HEK293 (cell line): ENCODE measurements around the gene COL1A2.

ENCODE experiments used
- CTCF ChIA-PET: fragments of 350-600 bp; formaldehyde crosslinking; extraction: SDS; loops from one replicate; lab custom pipeline; 2021; ENCODE audit warnings: antibody characterized with exemption; lab: Yijun Ruan, JAX
- POLR2A ChIA-PET: fragments of 300-600 bp; formaldehyde crosslinking; extraction: SDS; loops from one replicate; lab custom pipeline; 2020; ENCODE audit warnings: antibody characterized with exemption, inconsistent platforms; lab: Yijun Ruan, JAX
- H3K27ac ChIP-seq: fragments of 200-500 bp; sonication (Bioruptor generic); 2 replicates; pipeline ENCODE4 v1.5.1; 2014; ENCODE audit warnings: low read depth, low read length, control low read depth, inconsistent platforms; ENCODE audit errors: extremely low read depth
- H3K36me3 ChIP-seq, 2 experiments: fragments of 200-500 bp in 1 of 2; sonication (Bioruptor generic) in 1 of 2; 1 replicate in 1 of 2; 2 replicates in 1 of 2; pipeline ENCODE4 v1.5.1; 2014 to 2017; ENCODE audit warnings: inconsistent platforms in 2 of 2, low read length in 2 of 2; ENCODE audit not compliant: control insufficient read depth in 2 of 2, insufficient read depth in 1 of 2
- H3K4me1 ChIP-seq: fragments of 200-500 bp; sonication (Bioruptor generic); 2 replicates; pipeline ENCODE4 v1.5.1; 2014; ENCODE audit warnings: mild to moderate bottlenecking, low read length, inconsistent platforms; ENCODE audit not compliant: control insufficient read depth, insufficient read depth
- H3K4me3 ChIP-seq: 2 replicates; pipeline ENCODE4 v1.5.1; 2011; ENCODE audit warnings: low read depth, mild to moderate bottlenecking, control low read depth, low read length, moderate library complexity
- H3K9me3 ChIP-seq: fragments of 200-500 bp; sonication (Bioruptor generic); 2 replicates; pipeline ENCODE4 v1.5.1; 2014; ENCODE audit warnings: low read depth, low read length, inconsistent platforms; ENCODE audit not compliant: control insufficient read depth, insufficient read depth
- INSM2 ChIP-seq: fragments of 450-650 bp; formaldehyde crosslinking; IDR thresholded peaks from 2 replicates; pipeline ENCODE4 v1.5.1; 2016; ENCODE audit warnings: missing biosample characterization, missing genetic modification characterization
- KLF16 ChIP-seq: fragments of 450-650 bp; formaldehyde crosslinking; IDR thresholded peaks from 2 replicates; pipeline ENCODE4 v1.5.1; 2017; ENCODE audit warnings: missing biosample characterization, missing genetic modification characterization
- KLF9 ChIP-seq: fragments of 450-650 bp; formaldehyde crosslinking; IDR thresholded peaks from 2 replicates; pipeline ENCODE4 v1.5.1; 2016; ENCODE audit warnings: missing biosample characterization, missing genetic modification characterization, low read depth
- PATZ1 ChIP-seq: fragments of 450-650 bp; formaldehyde crosslinking; IDR thresholded peaks from 2 replicates; pipeline ENCODE4 v1.5.1; 2016; ENCODE audit warnings: missing biosample characterization, missing genetic modification characterization
- ZBTB17 ChIP-seq: fragments of 450-650 bp; formaldehyde crosslinking; IDR thresholded peaks from 2 replicates; pipeline ENCODE4 v1.5.1; 2016; ENCODE audit warnings: missing biosample characterization, missing genetic modification characterization
- ZNF133 ChIP-seq: fragments of 450-650 bp; formaldehyde crosslinking; IDR thresholded peaks from 2 replicates; pipeline ENCODE4 v1.5.1; 2016; ENCODE audit warnings: missing biosample characterization, missing genetic modification characterization
- ZNF16 ChIP-seq: fragments of 450-650 bp; formaldehyde crosslinking; IDR thresholded peaks from 2 replicates; pipeline ENCODE4 v1.5.1; 2016; ENCODE audit warnings: low read depth, missing biosample characterization, missing genetic modification characterization
- ZNF214 ChIP-seq: fragments of 450-650 bp; formaldehyde crosslinking; IDR thresholded peaks from 2 replicates; pipeline ENCODE4 v1.5.1; 2017; ENCODE audit warnings: missing biosample characterization, mild to moderate bottlenecking, missing genetic modification characterization, borderline replicate concordance
- ZNF274 ChIP-seq, 2 experiments: fragments of 200-500 bp in 1 of 2; fragments of 450-650 bp in 1 of 2; sonication (Bioruptor generic) in 1 of 2; formaldehyde crosslinking in 1 of 2; IDR thresholded peaks; 2 replicates each; pipeline versions ENCODE4 v1.5.1 to v1.6.1; 2014 to 2016; ENCODE audit warnings: borderline replicate concordance in 1 of 2, inconsistent platforms in 1 of 2, low read length in 1 of 2, missing biosample characterization in 1 of 2, missing genetic modification characterization in 1 of 2
- ZNF302 ChIP-seq: fragments of 450-650 bp; formaldehyde crosslinking; IDR thresholded peaks from 2 replicates; pipeline ENCODE4 v1.5.1; 2016; ENCODE audit warnings: missing biosample characterization, missing genetic modification characterization, low read depth
- ZNF335 ChIP-seq: fragments of 450-650 bp; formaldehyde crosslinking; conservative IDR thresholded peaks from 2 replicates; pipeline ENCODE4 v1.5.1; 2016; ENCODE audit warnings: missing biosample characterization, missing genetic modification characterization
- ZNF449 ChIP-seq: fragments of 450-650 bp; formaldehyde crosslinking; IDR thresholded peaks from 2 replicates; pipeline ENCODE4 v1.5.1; 2017; ENCODE audit warnings: missing biosample characterization, mild to moderate bottlenecking, missing genetic modification characterization, moderate library complexity
- ZNF549 ChIP-seq: fragments of 450-650 bp; IDR thresholded peaks from 2 replicates; pipeline ENCODE4 v1.5.1; 2018; ENCODE audit warnings: missing biosample characterization, missing genetic modification characterization, mild to moderate bottlenecking, inconsistent platforms, moderate library complexity
- ZNF558 ChIP-seq: fragments of 450-650 bp; formaldehyde crosslinking; IDR thresholded peaks from 2 replicates; pipeline ENCODE4 v1.5.1; 2016; ENCODE audit warnings: missing biosample characterization, missing genetic modification characterization
- ZNF621 ChIP-seq: fragments of 450-650 bp; formaldehyde crosslinking; IDR thresholded peaks from 2 replicates; pipeline ENCODE4 v1.5.1; 2017; ENCODE audit warnings: missing biosample characterization, missing genetic modification characterization
- ZNF664 ChIP-seq: fragments of 450-650 bp; formaldehyde crosslinking; IDR thresholded peaks from 2 replicates; pipeline ENCODE4 v1.5.1; 2016; ENCODE audit warnings: missing biosample characterization, missing genetic modification characterization
- ZNF704 ChIP-seq: fragments of 450-650 bp; formaldehyde crosslinking; IDR thresholded peaks from 2 replicates; pipeline ENCODE4 v1.5.1; 2016; ENCODE audit warnings: missing biosample characterization, missing genetic modification characterization
- ZXDB ChIP-seq: fragments of 450-650 bp; formaldehyde crosslinking; IDR thresholded peaks from 2 replicates; pipeline ENCODE4 v1.5.1; 2016; ENCODE audit warnings: missing biosample characterization, missing genetic modification characterization
- TF ChIP-seq, protein P1 (sequence below): fragments of 450-650 bp; formaldehyde crosslinking; conservative IDR thresholded peaks from 2 replicates; pipeline ENCODE4 v1.5.1; 2016; ENCODE audit warnings: low read depth, missing biosample characterization, missing genetic modification characterization

Gene COL1A2

GRCh38 chr7:94394437-94395140 is at the start of gene COL1A2:
COL1A2 (plus strand) TSS chr7:94394895; CDS start chr7:94395032, 137 bp downstream.
- POLR2A ChIA-PET = interaction anchor here (1.1 kb wide), 1 partner anchor 106 kb away, joined by 3 read pairs; no protein-coding TSS in a partner anchor
- CTCF ChIA-PET = interaction anchor here (0.5 to 3.5 kb wide), 28 partner anchors 7 to 1152 kb away, joined by 3 to 74 read pairs (median 4); no protein-coding TSS in a partner anchor

DNA sequence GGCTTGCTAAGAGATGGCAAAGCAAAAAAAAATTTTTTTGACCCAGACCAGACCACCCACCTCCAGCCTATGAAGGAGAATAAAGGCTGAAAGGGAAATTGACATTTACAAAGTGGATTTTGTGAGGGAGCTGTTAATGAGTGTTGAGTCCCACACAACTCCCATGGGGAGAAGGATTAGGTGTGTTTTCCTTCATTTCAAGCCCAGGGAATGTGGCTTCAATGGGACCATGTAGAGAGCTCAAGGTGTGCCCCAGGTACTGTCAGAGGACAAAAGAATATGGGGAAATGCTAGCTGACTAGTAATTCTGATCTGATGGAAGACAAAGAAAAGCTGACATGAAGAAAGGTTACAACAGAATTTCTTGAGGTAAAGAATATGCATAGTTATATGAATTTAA is 48.8 kb upstream of the COL1A2 start:
- H3K4me3 ChIP-seq = no peak overlapping the region
- H3K9me3 ChIP-seq = no peaks in the 10 kb centered on the region
- H3K4me1 ChIP-seq = no peaks in the 10 kb centered on the region
- POLR2A ChIA-PET = no interaction called here
- no peaks in the 10 kb centered on the region for H3K36me3 ChIP-seq
- CTCF ChIA-PET = interaction anchor here (0.6 kb wide), 1 partner anchor 684 kb away, joined by 4 read pairs; no protein-coding TSS in a partner anchor
- H3K27ac ChIP-seq = no peak overlapping the region
- TF ChIP-seq ZNF302 (tag by site-specific recombination) (no peak), ZNF214 (tag by site-specific recombination) (no peak), PATZ1 (no peak), ZNF274 (IDR thresholded peaks at IDR 0.05; ENCODE audit: low read length) (no peak), ZNF274 (tag by site-specific recombination; IDR thresholded peaks at IDR 0.05; ENCODE audit: borderline replicate concordance) (no peak), ZNF664 (tag by site-specific recombination) (no peak), ZBTB17 (tag by site-specific recombination) (no peak), KLF9 (no peak), ZNF558 (tag by site-specific recombination) (no peak), ZNF704 (no peak)
- TF ChIP-seq, all 188 proteins: peak for 0

More at GRCh38 chr7:94394437-94395140, at the start of gene COL1A2:
- Histone ChIP-seq H3K4me1 (no peaks in the 10 kb centered on the region), H3K4me3 (no peak within 1 kb of the TSS), H3K36me3 (no peaks in the 10 kb centered on the region), H3K27ac (no peak within 1 kb of the TSS), H3K9me3 (no peaks in the 10 kb centered on the region)
- TF ChIP-seq ZXDB (tag by site-specific recombination) (no peak), ZNF621 (tag by site-specific recombination) (no peak), ZNF335 (tag by site-specific recombination) (no peak), INSM2 (no peak), ZNF549 (no peak), ZNF16 (tag by site-specific recombination) (no peak), KLF16 (tag by site-specific recombination) (no peak), ZNF449 (tag by site-specific recombination) (no peak), ZNF133 (tag by site-specific recombination) (no peak)
- TF ChIP-seq, protein P1, sequence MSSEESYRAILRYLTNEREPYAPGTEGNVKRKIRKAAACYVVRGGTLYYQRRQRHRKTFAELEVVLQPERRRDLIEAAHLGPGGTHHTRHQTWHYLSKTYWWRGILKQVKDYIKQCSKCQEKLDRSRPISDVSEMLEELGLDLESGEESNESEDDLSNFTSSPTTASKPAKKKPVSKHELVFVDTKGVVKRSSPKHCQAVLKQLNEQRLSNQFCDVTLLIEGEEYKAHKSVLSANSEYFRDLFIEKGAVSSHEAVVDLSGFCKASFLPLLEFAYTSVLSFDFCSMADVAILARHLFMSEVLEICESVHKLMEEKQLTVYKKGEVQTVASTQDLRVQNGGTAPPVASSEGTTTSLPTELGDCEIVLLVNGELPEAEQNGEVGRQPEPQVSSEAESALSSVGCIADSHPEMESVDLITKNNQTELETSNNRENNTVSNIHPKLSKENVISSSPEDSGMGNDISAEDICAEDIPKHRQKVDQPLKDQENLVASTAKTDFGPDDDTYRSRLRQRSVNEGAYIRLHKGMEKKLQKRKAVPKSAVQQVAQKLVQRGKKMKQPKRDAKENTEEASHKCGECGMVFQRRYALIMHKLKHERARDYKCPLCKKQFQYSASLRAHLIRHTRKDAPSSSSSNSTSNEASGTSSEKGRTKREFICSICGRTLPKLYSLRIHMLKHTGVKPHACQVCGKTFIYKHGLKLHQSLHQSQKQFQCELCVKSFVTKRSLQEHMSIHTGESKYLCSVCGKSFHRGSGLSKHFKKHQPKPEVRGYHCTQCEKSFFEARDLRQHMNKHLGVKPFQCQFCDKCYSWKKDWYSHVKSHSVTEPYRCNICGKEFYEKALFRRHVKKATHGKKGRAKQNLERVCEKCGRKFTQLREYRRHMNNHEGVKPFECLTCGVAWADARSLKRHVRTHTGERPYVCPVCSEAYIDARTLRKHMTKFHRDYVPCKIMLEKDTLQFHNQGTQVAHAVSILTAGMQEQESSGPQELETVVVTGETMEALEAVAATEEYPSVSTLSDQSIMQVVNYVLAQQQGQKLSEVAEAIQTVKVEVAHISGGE = no peak
